ENCODE results near the gene SYNDIG1. TPM values are rescaled to one million over a fixed set of nuclear protein-coding genes. Genes with fewer than 3 reads are reported as not detected.

The SYNDIG1 gene
- total RNA-seq, 1 experiment from 2014 or later = 5.4 TPM

- Histone ChIP-seq H3K79me2 (ENCODE audit: insufficient read depth, low read length) (no peaks in the 10 kb centered on the region), H3K27me3 (ENCODE audit: insufficient read depth, low read length) (no peaks in the 10 kb centered on the region), H2AK5ac (ENCODE audit: insufficient read length, low read length) (no peak overlapping the region), H3K23me2 (ENCODE audit: insufficient read length, low read depth, low read length, poor library complexity, severe bottlenecking) (no peaks in the 10 kb centered on the region), H3K14ac (ENCODE audit: insufficient read depth, low read length) (no peak overlapping the region), H3K18ac (ENCODE audit: insufficient read length, low read depth, low read length) (no peak overlapping the region), H2BK12ac (ENCODE audit: insufficient read length, low read depth, low read length) (no peak overlapping the region), H2BK15ac (ENCODE audit: low read depth, low read length) (no peak overlapping the region), H3K4ac (ENCODE audit: low read depth, low read length) (no peak overlapping the region), H3K56ac (ENCODE audit: insufficient read length, low read depth, low read length) (no peak overlapping the region), H2BK120ac (ENCODE audit: low read depth, low read length, poor library complexity, severe bottlenecking) (no peak overlapping the region), H4K20me1 (ENCODE audit: control insufficient read depth, insufficient read depth, insufficient read length) (no peaks in the 10 kb centered on the region), H2BK20ac (ENCODE audit: low read depth, low read length, poor library complexity, severe bottlenecking) (no peak overlapping the region), H4K5ac (ENCODE audit: insufficient read length, low read depth, low read length) (no peak overlapping the region), H3K9me3 (ENCODE audit: control insufficient read depth, low read depth, low read length) (no peaks in the 10 kb centered on the region), H2BK5ac (ENCODE audit: insufficient read length, low read length) (no peak overlapping the region), H3K79me1 (ENCODE audit: insufficient read depth, low read depth, low read length, poor library complexity, severe bottlenecking) (no peaks in the 10 kb centered on the region), H3K9ac (ENCODE audit: extremely low read depth, insufficient read length, low read length) (no peak overlapping the region), H4K91ac (ENCODE audit: insufficient read length, low read depth, low read length) (no peak overlapping the region), H3K4me1 (ENCODE audit: insufficient read depth, low read length) (no peaks in the 10 kb centered on the region), H3T11ph (ENCODE audit: low read length) (no peak overlapping the region), H2AFZ (ENCODE audit: low read length) (no peak overlapping the region), H3K4me2 (ENCODE audit: insufficient read depth, insufficient read length, low read length) (no peak overlapping the region), H4K8ac (replicated peaks; ENCODE audit: insufficient read length, low read depth, low read length) (no peak overlapping the region), H3K23ac (ENCODE audit: insufficient read length, low read depth, low read length) (no peak overlapping the region), H3K27ac (ENCODE audit: insufficient read length, low read depth, low read length) (no peak overlapping the region)
- Mint-ChIP-seq H3K27me3 (ENCODE audit: low read depth) (peaks cover 2% of the 10 kb centered on the region), H3K27ac (no peak overlapping the region), H3K4me3 (no peak overlapping the region), H3K4me1 (no peaks in the 10 kb centered on the region), H3K9me3 (no peaks in the 10 kb centered on the region), H3K36me3 (ENCODE audit: insufficient read depth in 1 of 3, low read depth in 3 of 3) (no peaks in the 10 kb centered on the region)
- WGBS (ENCODE audit: extremely low coverage, insufficient read length, low lambda C conversion rate) = no CpG with 5 or more reads among the region's 7 CpGs
- DNase-seq = no peak
- TF ChIP-seq, protein P1, sequence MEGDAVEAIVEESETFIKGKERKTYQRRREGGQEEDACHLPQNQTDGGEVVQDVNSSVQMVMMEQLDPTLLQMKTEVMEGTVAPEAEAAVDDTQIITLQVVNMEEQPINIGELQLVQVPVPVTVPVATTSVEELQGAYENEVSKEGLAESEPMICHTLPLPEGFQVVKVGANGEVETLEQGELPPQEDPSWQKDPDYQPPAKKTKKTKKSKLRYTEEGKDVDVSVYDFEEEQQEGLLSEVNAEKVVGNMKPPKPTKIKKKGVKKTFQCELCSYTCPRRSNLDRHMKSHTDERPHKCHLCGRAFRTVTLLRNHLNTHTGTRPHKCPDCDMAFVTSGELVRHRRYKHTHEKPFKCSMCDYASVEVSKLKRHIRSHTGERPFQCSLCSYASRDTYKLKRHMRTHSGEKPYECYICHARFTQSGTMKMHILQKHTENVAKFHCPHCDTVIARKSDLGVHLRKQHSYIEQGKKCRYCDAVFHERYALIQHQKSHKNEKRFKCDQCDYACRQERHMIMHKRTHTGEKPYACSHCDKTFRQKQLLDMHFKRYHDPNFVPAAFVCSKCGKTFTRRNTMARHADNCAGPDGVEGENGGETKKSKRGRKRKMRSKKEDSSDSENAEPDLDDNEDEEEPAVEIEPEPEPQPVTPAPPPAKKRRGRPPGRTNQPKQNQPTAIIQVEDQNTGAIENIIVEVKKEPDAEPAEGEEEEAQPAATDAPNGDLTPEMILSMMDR (conservative IDR thresholded peaks at IDR 0.05) = no peak
Measured at GRCh38 chr20:24572140-24572539, 102.7 kb downstream of the SYNDIG1 start.
